Hepatic stellate cell (primary cell): ENCODE results near the gene RETREG3.
"Not testable (repeated sequence)": the region's sequence is repeated elsewhere in the genome, so short reads cannot be mapped to it uniquely, and the experiment has no call there.

Experiments used
- DNase-seq: peaks from one replicate; pipeline ENCODE4 v3.0.0; 2011; ENCODE audit warnings: low spot score

RETREG3 gene

GRCh38 chr17:42613699-42614295, 4.6 kb upstream of the RETREG3 start:
- no peak for DNase-seq

GRCh38 chr17:42612013-42612412, 2.8 kb upstream of the RETREG3 start:
- no peak for DNase-seq

- DNase-seq, result not testable (repeated sequence)
Measured at GRCh38 chr17:42609814-42610801, 934 bp upstream of the RETREG3 start.

GRCh38 chr17:42608305-42609181, 631 bp downstream of the RETREG3 start:
- DNase-seq, result no peak

- DNase-seq, result no peak
Measured at GRCh38 chr17:42607769-42608168, 1.4 kb downstream of the RETREG3 start.

GRCh38 chr17:42603318-42603717, 5.9 kb downstream of the RETREG3 start:
- no peak for DNase-seq

- no peak for DNase-seq
Measured at GRCh38 chr17:42598905-42599304, 10.3 kb downstream of the RETREG3 start.

GRCh38 chr17:42596386-42596785, 12.8 kb downstream of the RETREG3 start:
- DNase-seq, result no peak

- no peak for DNase-seq
Measured at GRCh38 chr17:42591411-42591810, 17.8 kb downstream of the RETREG3 start.

GRCh38 chr17:42590886-42591285, 18.3 kb downstream of the RETREG3 start:
- no peak for DNase-seq

GRCh38 chr17:42586514-42587230, 22.5 kb downstream of the RETREG3 start:
- no peak for DNase-seq

- no peak for DNase-seq
Measured at GRCh38 chr17:42585353-42585752, 23.8 kb downstream of the RETREG3 start.

GRCh38 chr17:42584880-42585279, 24.3 kb downstream of the RETREG3 start:
- DNase-seq, result no peak

GRCh38 chr17:42581744-42582270, 27.4 kb downstream of the RETREG3 start:
- DNase-seq, result no peak

- no peak for DNase-seq
Measured at GRCh38 chr17:42579794-42580551, 29.2 kb downstream of the RETREG3 start.

GRCh38 chr17:42578282-42578869, 30.8 kb downstream of the RETREG3 start:
- peak; percentile 81 for DNase-seq

GRCh38 chr17:42577532-42578281, 31.5 kb downstream of the RETREG3 start, which contains the start of gene PSMC3IP:
Gene PSMC3IP (minus strand): TSS chr17:42577729. CDS start chr17:42577686, 43 bp downstream.
- DNase-seq, result peak; percentile 99

GRCh38 chr17:42577140-42577531, 32.0 kb downstream of the RETREG3 start:
- no peak for DNase-seq

GRCh38 chr17:42574463-42574862, 34.7 kb downstream of the RETREG3 start:
- DNase-seq, result no peak
